ENCODE data around the gene OR6B1.

OR6B1 gene

DNA sequence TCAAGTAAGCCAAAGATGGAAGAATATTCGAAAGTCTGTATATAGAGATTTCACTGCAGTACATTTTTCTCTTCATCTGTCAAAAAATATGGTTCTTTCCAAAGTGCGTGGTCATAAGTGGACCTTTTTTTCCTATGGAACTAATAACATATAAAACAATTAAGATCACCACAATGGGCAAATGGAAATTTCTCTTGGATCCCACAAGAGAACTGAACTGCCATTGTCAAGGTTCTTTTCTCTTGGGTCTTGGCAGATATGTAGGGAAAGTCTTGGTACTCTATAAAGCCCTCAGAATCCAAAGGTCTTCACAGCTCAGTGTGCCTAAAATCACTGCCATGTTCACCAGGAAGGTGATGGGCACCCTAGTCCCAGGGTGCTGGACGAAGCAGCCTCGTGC, at the start of gene OR6B1:
OR6B1 (plus strand) TSS at position 301 of the 400 bp plus-strand sequence. CDS start 3,677 bp downstream, outside the sequence.
- no peak for DNase-seq (ENCODE audit: low read depth)
- H3K4me3 ChIP-seq (ENCODE audit: low read depth, low read length): no peak within 1 kb of the TSS

DNA sequence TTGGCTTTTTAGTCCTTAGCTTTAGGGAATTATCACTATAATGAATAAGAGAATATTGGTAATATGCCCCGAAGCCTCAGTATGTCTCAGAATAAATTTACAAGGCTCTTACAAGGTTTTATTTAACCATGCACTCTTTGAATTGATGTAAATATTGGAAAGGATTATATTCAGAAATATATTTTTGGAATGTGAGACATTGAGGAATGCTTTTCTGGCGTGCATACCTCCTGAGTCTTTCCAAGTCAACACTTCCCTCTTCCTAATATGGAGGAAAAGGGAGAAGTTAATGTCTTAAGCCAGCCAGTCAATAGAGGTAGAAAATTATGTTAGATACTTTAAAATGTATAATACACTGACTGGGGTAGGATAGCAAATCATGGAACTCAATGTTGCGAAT, 46.7 kb upstream of the OR6B1 start:
- no peak overlapping the region for H3K4me3 ChIP-seq (ENCODE audit: low read depth, low read length)
- DNase-seq (ENCODE audit: low read depth): no peak

DNA sequence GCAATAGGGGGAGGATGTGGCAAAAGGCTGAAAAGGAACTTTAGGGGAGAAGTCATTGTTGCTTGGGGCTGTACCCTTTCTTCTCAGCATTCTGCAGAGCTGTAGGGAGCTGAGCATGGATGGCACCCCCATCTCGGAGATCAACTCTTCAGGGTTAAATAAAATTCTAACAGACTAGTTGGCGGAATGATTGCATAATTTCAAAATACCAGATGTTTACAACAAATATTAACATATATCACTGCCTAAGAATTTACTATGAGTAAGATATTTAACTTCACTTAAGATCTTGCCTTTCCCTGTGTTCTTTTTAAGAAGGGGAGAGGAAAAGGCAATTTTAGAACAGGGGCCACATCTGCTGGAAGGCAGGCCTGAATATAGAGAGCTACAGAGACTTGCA, 46.0 kb upstream of the OR6B1 start:
- DNase-seq (ENCODE audit: low read depth): no peak
- no peak overlapping the region for H3K4me3 ChIP-seq (ENCODE audit: low read depth, low read length)

DNA sequence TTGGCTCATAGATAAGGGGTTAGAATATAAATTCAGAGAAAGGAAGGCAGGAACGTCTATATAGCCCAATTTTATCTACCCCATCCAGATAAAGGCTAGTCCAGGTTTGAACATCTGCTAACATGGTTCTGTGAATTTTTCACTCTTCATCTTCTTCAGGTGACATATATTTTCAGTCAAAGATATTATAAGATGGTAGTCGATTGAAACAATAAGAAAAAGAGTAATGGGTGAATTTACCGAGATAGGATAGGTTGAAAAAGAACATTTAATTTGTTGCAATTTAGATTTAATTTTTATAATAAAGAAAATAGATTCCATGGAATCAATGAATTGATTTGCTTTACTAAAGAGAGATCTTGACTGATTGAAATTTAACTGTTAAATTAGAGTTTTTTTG, 45.6 kb upstream of the OR6B1 start, which contains the start of gene OR2F1:
OR2F1 (plus strand) TSS at position 301 of the 400 bp plus-strand sequence. CDS start 5,127 bp downstream, outside the sequence.
- DNase-seq (ENCODE audit: low read depth): no peak
- no peak within 1 kb of the TSS for H3K4me3 ChIP-seq (ENCODE audit: low read depth, low read length)

DNA sequence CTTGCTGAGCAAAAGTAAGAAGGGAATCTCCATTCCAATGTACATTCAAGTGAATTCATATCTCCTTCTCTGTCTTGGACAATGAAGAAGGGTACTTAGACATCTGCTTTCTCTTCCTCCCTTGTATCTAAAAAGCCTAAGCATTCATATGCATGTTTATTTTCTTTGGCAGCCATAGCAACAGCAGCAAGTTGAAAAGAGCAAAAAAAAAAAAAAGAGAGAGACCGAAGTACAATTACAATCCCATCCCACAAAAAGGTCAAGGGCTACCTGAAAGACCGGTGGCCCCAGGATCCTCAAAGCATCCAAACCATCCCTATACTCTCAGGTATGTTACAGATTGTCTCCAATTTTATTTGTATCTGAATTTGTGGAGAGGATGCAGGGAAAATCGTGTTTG, 41.3 kb upstream of the OR6B1 start:
- DNase-seq (ENCODE audit: low read depth): no peak
- no peak overlapping the region for H3K4me3 ChIP-seq (ENCODE audit: low read depth, low read length)

DNA sequence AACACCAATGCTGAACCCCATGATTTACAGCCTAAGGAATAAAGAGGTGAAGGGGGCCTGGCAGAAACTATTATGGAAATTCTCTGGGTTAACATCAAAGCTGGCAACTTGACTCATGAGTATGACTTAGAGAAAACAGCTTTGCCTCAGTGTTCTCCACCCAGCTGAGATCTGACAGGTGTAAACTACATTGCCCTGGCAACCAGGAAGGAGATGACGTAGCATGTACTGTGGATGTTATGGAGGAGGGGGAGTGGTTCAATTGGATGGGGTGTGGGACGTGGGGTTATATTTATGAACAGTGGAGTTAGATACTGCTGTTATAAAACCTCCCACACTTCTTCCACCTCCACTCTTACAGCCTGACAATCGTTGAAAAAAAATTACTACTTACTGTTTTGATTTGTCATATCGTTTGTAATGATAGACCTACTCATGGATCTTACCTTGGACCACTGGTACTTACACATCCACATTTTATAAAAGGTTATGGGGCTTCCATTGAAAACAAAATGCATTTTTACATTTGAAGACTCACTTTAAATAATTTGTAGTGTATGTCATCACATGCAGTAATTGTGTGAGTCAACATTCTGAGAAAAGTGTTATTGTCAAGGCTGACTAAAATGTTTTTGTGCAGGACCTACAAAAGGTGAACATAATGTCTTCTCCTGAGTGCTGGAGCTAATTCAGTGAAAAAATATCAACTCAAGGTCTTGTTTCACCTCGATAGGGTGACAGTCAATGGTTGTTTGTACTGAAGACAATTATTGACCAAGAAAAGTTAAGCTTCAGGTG, 39.1 kb upstream of the OR6B1 start:
- DNase-seq (ENCODE audit: low read depth): no peak
- no peak overlapping the region for H3K4me3 ChIP-seq (ENCODE audit: low read depth, low read length)

DNA sequence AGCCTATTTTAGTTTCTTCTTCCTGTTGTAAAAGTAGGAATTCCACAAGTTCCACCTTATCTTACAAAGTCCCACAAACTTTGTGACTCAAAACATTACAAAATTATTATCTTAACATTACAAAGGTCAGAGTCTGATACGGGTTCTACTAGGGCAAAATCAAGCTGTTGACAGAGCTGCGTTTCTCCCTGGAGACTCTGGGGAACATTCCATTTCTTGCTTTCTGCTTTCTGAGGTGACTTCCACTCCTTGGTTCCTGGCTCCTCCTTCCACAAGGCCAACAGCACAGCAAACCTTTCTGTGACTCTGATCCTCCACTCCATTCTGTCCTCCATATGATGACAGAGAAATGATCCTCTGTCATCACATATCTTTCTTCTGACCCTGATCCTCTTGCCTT, 34.8 kb upstream of the OR6B1 start:
- no peak for DNase-seq (ENCODE audit: low read depth)
- H3K4me3 ChIP-seq (ENCODE audit: low read depth, low read length): no peak overlapping the region

DNA sequence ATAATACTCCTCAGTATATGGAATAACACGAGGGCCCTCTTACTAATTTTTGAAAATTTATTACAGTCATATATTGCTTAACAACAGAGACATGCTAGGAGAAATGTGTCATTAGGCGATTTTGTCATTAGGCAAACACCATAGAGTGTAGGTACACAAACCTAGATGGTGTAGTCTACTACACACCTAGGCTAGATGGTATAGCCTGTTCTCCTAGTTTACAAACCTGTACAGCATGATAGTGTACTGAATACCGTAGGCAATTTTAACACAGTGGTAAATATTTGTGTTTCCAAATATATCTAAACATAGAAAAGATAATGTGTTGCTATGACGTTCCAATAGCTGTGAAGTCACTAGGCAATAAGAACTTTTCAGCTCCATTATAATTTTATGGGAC, 32.7 kb upstream of the OR6B1 start:
- no peak overlapping the region for H3K4me3 ChIP-seq (ENCODE audit: low read depth, low read length)
- no peak for DNase-seq (ENCODE audit: low read depth)

DNA sequence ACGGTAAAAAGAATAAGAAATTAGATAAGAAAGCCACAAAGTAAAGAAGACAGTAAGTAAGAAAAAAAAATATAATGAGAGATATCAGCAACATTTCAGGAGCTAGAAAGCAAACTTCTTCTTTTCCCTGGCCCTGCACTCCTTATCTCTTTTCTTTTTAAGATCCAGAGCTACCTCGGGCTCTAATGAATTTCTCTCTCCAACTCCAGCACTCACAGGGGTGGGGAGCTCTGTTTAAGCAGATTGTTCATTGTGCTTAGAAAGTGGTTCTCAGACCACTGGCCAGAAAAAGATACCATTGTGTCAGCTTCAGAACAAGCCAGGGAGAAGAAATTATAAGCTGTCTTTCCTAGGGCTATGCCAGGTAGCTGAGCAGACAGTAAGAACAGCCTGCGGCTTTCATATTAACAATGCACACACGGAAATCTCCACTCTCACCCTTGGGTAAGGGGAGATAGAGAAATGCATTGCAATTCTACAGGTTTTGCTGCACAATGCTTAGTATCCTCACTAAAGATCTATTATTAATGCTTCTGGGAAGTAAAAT, 26.2 kb upstream of the OR6B1 start:
- no peak overlapping the region for H3K4me3 ChIP-seq (ENCODE audit: low read depth, low read length)
- DNase-seq (ENCODE audit: low read depth): no peak

DNA sequence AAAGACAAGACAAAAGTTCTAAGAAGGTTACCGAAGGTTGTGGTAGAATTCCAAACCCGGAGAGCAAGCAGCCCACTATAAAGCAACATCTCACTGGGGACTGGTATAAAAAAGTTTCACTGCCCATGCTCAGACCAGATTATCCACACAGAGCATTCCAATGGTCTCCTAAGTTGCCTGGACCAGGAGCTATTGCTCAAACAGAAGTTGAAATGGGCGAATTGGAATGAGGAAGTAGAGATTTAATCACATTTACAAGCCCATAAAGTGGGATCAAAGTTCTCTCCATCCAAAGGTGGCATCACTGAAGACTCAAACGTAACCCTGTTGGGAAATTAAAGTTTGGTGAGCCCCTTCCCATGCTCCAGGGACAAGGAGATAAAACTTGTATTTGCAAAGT, 25.7 kb upstream of the OR6B1 start:
- DNase-seq (ENCODE audit: low read depth): no peak
- no peak overlapping the region for H3K4me3 ChIP-seq (ENCODE audit: low read depth, low read length)

DNA sequence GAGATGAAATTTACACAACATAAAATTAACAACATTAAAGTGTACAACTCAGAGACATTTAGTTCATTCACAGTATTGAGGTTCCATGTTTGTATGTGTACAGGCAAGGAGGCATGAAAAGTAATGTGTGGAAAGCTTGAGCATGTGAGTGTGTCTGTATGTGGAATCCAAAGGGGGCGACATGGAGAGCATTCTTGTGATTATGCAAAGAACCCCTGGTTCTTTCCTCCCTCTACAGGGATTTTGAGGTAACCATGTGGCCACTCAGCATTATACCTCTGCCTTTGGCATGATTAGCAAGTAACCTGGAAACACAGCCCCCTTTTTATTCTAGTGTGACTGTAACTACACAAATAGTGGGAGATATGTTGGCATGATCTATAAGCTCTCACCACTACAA, 24.5 kb upstream of the OR6B1 start:
- DNase-seq (ENCODE audit: low read depth): no peak
- H3K4me3 ChIP-seq (ENCODE audit: low read depth, low read length): no peak overlapping the region

DNA sequence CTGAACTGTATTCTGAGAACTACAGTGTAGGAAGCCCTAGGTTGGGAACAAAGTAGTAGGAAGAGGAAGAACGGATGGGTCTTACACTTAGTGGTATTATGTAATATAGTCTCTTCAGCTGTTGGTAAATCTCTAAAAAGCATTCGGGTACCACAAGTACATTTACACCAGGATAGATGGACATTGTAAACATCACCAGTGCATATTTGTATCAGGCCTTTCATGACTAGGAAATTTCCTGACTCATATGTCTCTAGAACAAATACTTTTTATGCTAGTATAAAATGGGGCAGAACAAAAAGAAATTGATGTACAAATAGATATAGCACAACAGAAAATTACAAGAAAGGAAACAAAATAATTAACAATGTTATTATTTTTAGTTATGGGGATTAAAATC, 21.5 kb upstream of the OR6B1 start:
- DNase-seq (ENCODE audit: low read depth): no peak
- H3K4me3 ChIP-seq (ENCODE audit: low read depth, low read length): no peak overlapping the region

DNA sequence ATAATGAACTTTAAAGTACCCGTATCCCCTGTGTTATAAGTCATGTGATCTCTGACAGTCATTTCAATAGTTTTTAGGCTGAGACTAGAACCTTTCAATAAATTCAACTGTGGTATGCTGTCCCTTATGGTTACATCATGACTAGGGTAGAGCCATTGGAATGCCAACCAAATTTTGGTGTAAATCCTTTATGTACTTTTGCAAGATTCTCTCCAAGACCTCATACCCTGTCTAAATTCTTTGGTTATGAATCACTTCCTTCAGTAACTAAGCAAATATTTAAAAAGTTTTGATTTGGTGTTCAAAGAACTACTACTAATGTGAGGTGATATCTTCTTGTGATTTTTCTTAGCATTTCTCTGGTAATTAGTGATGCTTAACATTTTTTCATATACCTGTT, 20.8 kb upstream of the OR6B1 start:
- H3K4me3 ChIP-seq (ENCODE audit: low read depth, low read length): no peak overlapping the region
- peak; percentile 20 for DNase-seq (ENCODE audit: low read depth)

DNA sequence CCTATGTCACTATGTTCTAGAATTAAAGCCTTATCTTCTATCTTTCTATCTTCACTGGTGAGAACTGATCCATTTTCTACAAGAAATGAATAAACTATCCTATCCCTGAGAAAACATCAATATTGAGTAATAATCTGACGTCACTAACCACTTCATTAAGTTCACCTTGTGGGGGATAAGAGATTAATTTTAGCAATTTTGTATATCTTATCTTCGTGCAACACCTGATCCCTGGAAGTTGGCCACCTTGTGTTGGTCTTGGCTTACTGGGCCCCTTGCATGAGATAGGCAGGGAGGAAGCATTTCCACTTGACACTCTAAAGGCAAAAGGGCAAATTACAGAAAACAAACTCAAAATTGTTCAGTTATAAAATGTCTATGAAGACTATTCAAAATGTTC, 20.1 kb upstream of the OR6B1 start:
- no peak for DNase-seq (ENCODE audit: low read depth)
- no peak overlapping the region for H3K4me3 ChIP-seq (ENCODE audit: low read depth, low read length)

DNA sequence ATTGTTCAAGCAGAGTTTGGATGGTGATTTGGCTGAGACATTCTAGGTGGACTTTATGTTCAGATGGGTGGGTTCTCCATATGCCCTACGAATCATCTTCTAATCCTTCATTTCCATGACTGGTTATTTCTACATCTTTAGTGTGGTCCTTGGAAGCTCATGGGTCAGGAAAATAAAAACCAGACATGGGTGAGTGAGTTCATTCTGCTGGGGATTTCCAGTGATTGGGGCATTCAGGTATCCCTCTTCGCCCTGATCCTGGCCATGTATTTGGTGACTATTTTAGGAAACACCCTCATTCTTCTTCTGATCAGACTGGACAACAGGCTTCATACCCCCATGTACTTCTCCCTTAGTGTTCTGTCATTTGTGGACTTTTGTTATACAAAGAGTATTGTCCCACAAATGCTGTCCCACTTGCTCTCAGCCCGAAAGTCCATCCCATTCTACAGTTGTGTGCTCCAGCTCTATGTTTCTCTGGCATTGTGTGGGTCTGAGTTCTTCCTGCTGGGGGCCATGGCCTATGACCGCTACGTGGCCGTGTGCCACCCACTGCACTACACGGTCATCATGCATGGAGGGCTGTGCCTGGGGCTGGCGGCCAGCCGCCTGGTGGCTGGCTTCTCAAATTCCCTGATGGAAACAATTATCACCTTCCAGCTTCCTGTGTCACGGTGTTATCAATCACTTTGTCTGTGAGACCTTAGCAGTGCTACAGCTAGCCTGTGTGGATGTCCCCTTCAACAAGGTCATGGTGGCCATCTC, 19.2 kb upstream of the OR6B1 start:
- H3K4me3 ChIP-seq (ENCODE audit: low read depth, low read length): no peak overlapping the region
- DNase-seq (ENCODE audit: low read depth): no peak

DNA sequence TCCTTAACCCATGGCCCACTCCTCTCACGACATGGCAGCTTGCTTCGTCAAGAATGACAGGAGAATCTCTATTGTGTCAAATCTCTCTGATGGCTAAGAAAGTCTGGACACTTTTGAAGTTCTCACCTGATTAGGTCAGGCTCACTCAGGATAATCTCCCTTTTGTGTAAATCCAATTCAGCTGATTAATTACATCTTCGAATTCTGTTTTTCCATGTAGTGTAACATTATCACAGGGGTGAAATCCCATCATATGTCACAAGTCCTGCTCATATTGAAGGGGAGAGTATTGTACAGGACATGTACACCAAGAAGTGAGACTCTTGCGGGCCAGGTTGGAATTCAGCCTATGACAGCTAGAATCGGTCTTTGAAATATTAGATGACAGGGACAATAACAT, 16.2 kb upstream of the OR6B1 start:
- DNase-seq (ENCODE audit: low read depth): no peak
- H3K4me3 ChIP-seq (ENCODE audit: low read depth, low read length): no peak overlapping the region

DNA sequence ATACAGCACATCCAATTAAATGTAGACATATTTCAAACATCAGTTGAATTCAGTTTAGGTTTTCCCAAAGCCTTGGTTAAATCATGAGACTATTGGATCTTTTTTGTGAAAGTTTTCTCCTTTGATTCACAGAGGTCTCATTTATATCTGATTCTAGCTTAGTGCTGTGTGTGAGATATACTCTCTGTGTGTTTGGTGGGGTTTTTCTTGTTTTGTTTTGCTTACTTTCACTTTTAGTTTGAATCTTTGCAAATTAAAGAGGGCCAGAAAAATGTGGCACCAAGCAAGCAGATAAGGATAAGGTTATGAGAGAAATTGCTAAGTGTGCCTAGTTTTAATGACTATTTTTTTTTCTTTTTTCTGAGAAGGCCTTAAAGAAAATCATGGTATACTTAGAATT, 12.6 kb upstream of the OR6B1 start:
- DNase-seq (ENCODE audit: low read depth): no peak
- no peak overlapping the region for H3K4me3 ChIP-seq (ENCODE audit: low read depth, low read length)

DNA sequence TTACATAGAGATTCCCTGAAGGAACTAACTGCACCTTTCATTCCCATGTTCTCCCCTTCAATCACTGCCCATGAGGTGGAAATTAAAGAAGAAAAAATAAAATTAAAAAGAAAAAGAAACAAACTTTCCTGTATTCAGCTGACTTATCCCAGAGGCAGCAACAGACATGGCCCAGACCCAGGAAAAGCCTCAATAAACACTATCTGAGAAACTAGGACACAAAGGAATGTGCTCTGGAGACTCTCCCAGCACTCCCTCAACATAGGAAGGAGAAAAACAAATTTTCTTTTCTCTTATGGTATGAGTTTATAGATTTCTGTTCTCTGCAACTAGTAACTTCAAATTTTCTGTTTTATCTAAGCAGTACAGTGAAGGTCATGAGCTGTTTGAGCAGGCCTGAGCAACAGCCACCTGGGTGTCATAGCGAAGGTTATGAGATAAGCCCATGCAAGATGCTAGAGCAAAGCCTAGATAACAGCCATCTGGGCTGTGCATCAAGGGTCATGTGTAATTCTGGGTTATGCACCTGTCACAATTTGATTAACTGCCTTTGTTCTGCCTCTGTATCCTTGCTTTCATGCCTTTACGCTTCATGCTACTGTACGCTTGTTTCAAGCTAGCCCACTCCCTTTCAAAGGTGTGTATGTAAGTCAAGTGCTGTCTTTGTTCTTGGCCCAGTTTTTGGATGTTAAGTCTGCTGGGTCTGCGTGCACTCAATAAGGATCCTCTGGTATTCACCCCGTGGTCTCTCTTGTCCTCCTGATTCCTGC, 11.0 kb upstream of the OR6B1 start:
- no peak overlapping the region for H3K4me3 ChIP-seq (ENCODE audit: low read depth, low read length)
- no peak for DNase-seq (ENCODE audit: low read depth)

DNA sequence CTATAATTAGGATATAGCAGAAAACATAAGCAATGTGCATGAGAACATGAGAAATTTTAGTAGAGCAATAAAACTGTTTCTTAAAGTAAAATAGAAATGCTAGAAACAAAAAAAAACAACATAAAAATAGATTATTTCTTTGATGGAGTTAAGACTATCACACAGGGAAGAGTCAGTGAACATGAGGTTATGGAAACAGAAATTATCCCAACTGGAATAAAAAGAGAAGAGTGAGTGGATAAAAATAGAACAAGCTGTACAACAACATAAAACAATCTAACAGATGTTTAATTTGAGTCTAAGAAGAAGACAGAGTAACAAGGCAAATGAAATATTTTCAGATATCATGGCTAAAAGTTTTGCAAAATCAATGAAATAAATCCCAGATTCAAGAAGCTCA, 7.5 kb upstream of the OR6B1 start:
- DNase-seq (ENCODE audit: low read depth): no peak
- H3K4me3 ChIP-seq (ENCODE audit: low read depth, low read length): no peak overlapping the region

DNA sequence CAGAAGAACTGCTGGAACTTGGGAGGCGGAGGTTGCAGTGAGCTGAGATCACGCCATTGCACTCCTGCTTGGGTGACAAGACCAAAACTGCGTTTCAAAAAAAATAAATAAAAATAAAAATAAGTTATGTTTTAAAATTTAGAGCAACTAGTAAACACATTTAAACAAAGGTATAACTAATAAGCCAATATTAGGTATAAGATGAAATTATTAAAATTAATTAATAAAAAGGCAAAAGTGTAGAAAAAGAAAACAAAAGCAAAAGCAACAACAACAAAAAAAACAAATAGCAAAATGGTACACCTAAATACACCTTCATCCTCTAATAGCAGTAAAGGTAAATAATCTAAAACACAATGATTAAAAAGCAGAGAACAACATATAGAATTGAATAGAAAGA, 6.2 kb upstream of the OR6B1 start:
- H3K4me3 ChIP-seq (ENCODE audit: low read depth, low read length): no peak overlapping the region
- no peak for DNase-seq (ENCODE audit: low read depth)

All from skeletal muscle cell (primary cell).